Fibroblast of skin of back (primary cell): ENCODE results near the gene IL6ST.

Source experiments
- DNase-seq: peaks from one replicate; pipeline ENCODE4 v3.0.0-alpha.2; 2013

IL6ST gene

DNA sequence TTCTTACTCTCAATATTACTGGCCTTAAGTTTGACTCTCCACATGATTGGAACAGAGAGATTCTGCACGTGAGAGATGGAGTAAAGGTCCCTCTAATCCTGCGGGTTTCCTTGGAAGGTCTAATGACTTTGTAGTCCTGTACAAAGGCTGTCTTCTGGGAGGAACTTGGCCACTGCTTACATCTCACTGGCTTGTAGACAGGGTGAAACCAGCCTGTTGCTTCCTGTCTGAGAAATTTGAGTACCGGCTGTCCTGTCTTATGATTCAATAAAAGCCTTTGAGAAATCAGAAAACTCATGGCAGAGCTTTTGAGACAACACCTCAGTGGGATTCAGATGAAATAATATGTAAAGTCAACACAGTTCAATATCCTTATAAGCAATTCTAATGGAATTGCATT, 100.6 kb downstream of the IL6ST start:
- DNase-seq = no peak

DNA sequence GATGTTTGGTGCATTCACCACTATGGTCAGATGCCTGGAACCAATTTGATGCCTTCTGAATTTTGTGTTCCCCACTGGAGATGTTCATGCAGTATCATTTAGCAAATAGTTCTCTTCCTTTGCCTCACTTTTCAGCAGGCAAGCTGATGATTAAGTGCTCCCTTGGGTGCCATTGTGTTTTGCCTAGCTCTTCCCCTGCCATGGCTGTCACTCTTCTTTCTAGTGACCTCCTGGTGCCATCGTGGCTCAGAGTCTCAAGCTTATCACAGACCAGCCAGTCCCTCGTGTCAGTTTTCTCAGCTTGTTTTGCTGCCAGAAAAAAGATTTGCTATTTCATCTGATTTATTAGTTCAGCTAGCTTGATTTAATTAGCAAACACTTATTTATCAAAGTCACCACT, 102.3 kb downstream of the IL6ST start:
- no peak for DNase-seq

GRCh38 chr5:55888205-55888604, 106.6 kb downstream of the IL6ST start:
- DNase-seq = no peak

GRCh38 chr5:55885359-55885758, 109.4 kb downstream of the IL6ST start:
- DNase-seq = no peak
